Right ventricle myocardium superior (tissue), 1 donor: ENCODE results near the gene CDK7. TPM values are rescaled to one million over a fixed set of nuclear protein-coding genes. Genes with fewer than 3 reads are reported as not detected.
"Not testable (repeated sequence)": the region's sequence is repeated elsewhere in the genome, so short reads cannot be mapped to it uniquely, and the experiment has no call there.

ENCODE experiments used
- ATAC-seq: fragments of 200-7000 bp; cut with Tn5 transposase; one replicate; pipeline ENCODE4 v1.9.1; 2020; ENCODE audit warnings: mild to moderate bottlenecking; ENCODE audit not compliant: poor library complexity
- DNase-seq: peaks from one replicate; pipeline ENCODE4 v3.0.0-alpha.2; 2020
- intact Hi-C: fragments of 100-400 bp; cut with DNase I; formaldehyde crosslinking; loops from one replicate; pipeline ENCODE4 v1.11.2; 2022
- long read RNA-seq: library from polyadenylated mRNA; unstranded; transcript quantifications from one replicate; pipeline ENCODE4 v2.0.0, GENCODE V29; 2021
- total RNA-seq: library from RNA; stranded (reverse); fragmentation: NEBNext Ultra II Directional; extraction: Animal tissue kit (Norgen Biotek cat#: 25700); gene quantifications from one replicate; pipeline ENCODE4 v1.2.1, GENCODE V29; 2021
- donor health status: DM: no; HTN: yes; CAD: no; lungs with severe emphysema.

The CDK7 gene
- 14.8 TPM for total RNA-seq
- long read RNA-seq, transcript CDK7-201 (12 exons, 1,439 nt) = major isoform, 9 of 10 reads
- long read RNA-seq, partial matches to known transcripts = 0 of 10 reads
- long read RNA-seq, other reads (novel, unspliced or antisense) = 0 of 10 reads

GRCh38 chr5:69234457-69235268 is at the start of gene CDK7:
TSS of gene CDK7 (plus strand) at chr5:69234886. CDS start at chr5:69234976, 90 bp downstream.
- intact Hi-C loops = no loop called here
- DNase-seq (peak; percentile 97), ATAC-seq (peak; percentile 100)

GRCh38 chr5:69187342-69187741 is 47.3 kb upstream of the CDK7 start:
- DNase-seq (no peak), ATAC-seq (no peak)
- intact Hi-C loops = no loop called here

- intact Hi-C loops = no loop called here
- ATAC-seq (no peak), DNase-seq (no peak)
These were observed 45.9 kb upstream of the CDK7 start for GRCh38 chr5:69188811-69189161.

GRCh38 chr5:69189162-69190086 is 45.3 kb upstream of the CDK7 start, which contains the start of gene CENPH:
TSS of gene CENPH (plus strand) at chr5:69189583. CDS start at chr5:69189635, 52 bp downstream.
- DNase-seq = peak; percentile 91
- ATAC-seq = peak; percentile 100
- intact Hi-C loops = no loop called here

GRCh38 chr5:69202497-69202896 is 32.2 kb upstream of the CDK7 start:
- DNase-seq = no peak
- intact Hi-C loops = no loop called here
- no peak for ATAC-seq

GRCh38 chr5:69206528-69207190 is 28.0 kb upstream of the CDK7 start:
- intact Hi-C loops = no loop called here
- ATAC-seq = no peak

GRCh38 chr5:69209602-69210001 is 25.1 kb upstream of the CDK7 start:
- DNase-seq = no peak
- intact Hi-C loops = no loop called here
- ATAC-seq = no peak

More at GRCh38 chr5:69206528-69207190, 28.0 kb upstream of the CDK7 start:
- no peak for DNase-seq

- intact Hi-C loops = no loop called here
- DNase-seq (no peak), ATAC-seq (no peak)
These were observed 23.5 kb upstream of the CDK7 start for GRCh38 chr5:69211200-69211599.

GRCh38 chr5:69212022-69212421 is 22.7 kb upstream of the CDK7 start:
- ATAC-seq = no peak
- intact Hi-C loops = no loop called here

GRCh38 chr5:69213513-69214215 is 21.0 kb upstream of the CDK7 start:
- intact Hi-C loops = no loop called here
- DNase-seq (no peak), ATAC-seq (no peak)

More at GRCh38 chr5:69212022-69212421, 22.7 kb upstream of the CDK7 start:
- no peak for DNase-seq

GRCh38 chr5:69217151-69217511 is 17.6 kb upstream of the CDK7 start:
- intact Hi-C loops = no loop called here
- DNase-seq (no peak), ATAC-seq (no peak)

- DNase-seq (peak; percentile 99), ATAC-seq (peak; percentile 99)
- intact Hi-C loops = no loop called here
These were observed 16.8 kb upstream of the CDK7 start for GRCh38 chr5:69217548-69218526.

GRCh38 chr5:69219939-69220338 is 14.7 kb upstream of the CDK7 start:
- ATAC-seq (no peak), DNase-seq (no peak)
- intact Hi-C loops = loop anchor here (5.0 kb wide), 1 partner anchor 178 kb away; no protein-coding TSS in a partner anchor

GRCh38 chr5:69220371-69220770 is 14.3 kb upstream of the CDK7 start:
- intact Hi-C loops = loop anchor here (5.0 kb wide), 1 partner anchor 178 kb away; no protein-coding TSS in a partner anchor
- not testable (repeated sequence) for ATAC-seq, DNase-seq

- intact Hi-C loops = loop anchor here (5.0 kb wide), 1 partner anchor 179 kb away; no protein-coding TSS in a partner anchor
- not testable (repeated sequence) for DNase-seq, ATAC-seq
These were observed 13.9 kb upstream of the CDK7 start for GRCh38 chr5:69220833-69221232.

- DNase-seq (no peak), ATAC-seq (no peak)
- intact Hi-C loops = loop anchor here (5.0 kb wide), 1 partner anchor 182 kb away; no protein-coding TSS in a partner anchor
These were observed 10.2 kb upstream of the CDK7 start for GRCh38 chr5:69224520-69224919.

GRCh38 chr5:69225860-69226259 is 8.8 kb upstream of the CDK7 start:
- intact Hi-C loops = no loop called here
- DNase-seq (no peak), ATAC-seq (no peak)
